Midbrain (tissue), 1 donor: ENCODE measurements around the gene ANXA5.

Experiments
- DNase-seq: peaks from one replicate; lab custom pipeline; 2025; lab: John Stamatoyannopoulos, UW

ANXA5 gene

DNA sequence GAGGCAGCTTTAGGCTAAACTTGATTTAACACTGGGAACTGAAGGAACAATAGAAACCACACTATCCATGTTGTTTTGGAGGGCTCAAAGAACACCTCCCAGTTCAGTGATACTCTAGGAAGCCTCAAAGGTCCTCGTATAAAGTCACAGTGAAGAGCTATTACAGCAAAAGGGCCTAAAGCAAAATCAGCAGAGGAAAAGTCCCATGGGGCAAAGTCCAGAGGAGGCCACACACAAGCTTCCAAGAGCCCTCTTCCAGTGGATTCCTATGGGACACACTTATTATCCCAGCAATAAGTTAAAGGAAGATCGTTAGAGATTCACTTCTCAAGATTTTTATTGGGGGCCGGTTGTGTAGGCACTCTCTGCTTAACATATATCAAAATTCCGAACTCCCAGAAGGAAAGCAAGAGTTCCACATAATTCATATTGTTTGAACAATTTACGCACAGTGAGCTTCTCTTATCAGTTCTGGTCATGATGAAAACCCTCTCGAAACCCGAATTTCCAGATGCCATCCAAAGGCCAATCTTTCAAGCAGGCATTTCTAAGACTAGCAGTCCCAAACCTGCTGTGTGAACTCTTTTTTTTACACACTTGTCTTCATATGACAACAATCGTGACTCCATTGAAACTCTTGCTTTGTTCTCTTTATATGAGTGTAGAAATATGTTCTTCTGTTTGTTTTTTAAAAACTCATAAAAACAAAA is 53.7 kb downstream of the ANXA5 start:
- DNase-seq = no peak

DNA sequence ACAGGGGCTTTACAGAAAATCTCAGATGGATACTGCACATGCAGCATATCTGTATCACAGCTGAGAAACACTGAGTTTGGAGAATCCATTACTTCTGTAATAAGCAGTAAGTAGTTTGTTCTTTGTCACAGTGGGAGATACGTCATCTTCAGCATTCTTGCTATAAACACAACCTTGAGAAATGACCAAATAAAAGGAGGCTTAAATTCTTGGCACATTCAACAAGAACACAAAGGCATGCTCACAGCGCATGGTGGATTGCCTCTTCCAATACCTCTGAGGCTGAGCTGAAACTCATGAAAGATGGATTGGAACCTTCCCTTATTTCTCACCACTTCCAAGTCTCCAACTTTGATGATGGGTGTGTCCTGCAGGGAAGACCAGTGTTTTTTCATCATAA is 54.5 kb downstream of the ANXA5 start:
- DNase-seq = no peak

- DNase-seq = no peak
Observed at GRCh38 chr4:121633653-121634052, 63.1 kb downstream of the ANXA5 start.

GRCh38 chr4:121632636-121633035 is 64.1 kb downstream of the ANXA5 start:
- no peak for DNase-seq
